ENCODE data around the gene AHI1. TPM values are rescaled to one million over a fixed set of nuclear protein-coding genes. Genes with fewer than 3 reads are reported as not detected.

The AHI1 gene
- polyA plus RNA-seq, 3 donors, result 45.4 to 83.3 (median 66.3) TPM

DNA sequence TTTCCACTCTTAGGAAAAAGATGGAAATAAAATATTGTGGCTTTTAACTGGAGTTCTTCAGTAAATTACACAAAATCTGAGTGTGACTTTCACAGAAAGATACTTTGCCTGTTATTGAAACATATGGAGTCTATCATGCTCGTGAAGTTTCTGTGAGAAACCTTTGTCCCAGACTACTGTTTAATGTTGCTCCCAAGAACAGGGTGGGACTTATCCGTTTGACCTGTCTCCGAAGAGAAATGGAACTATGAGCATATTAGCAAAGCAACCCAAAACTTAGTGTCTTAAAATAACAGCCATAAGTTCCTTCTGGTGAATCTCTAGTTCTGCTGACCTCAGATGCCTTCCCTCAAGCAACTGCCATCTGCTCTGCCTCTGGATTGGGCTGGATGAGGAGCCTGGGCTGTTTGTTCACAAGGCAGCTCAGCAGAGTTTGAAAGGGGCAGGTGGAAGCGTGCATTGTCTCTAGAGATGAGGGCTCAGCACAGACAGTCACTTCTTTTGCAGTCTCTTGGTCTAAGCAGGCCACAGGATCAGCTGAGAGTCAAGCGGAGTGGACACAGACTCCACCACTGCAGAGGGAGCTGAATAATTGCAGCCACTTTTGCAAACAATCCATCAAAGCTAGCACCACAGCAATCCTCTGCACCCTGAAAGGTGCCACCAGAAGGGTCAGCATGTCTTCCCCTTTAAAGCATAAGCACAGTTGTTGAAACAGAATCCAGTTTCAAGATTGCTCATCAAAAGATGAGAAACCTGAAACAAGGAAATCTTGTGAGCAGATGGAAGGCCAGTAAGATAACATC, 263.7 kb downstream of the AHI1 start:
- DNase-seq, result peak; percentile 14

All from renal pelvis (tissue), 4 donors.